IMR-90 (cell line): Measurements from ENCODE around the gene TCF12. TPM values are rescaled to one million over a fixed set of nuclear protein-coding genes. Genes with fewer than 3 reads are reported as not detected.
A peak's percentile ranks its signal among the peaks of the same experiment; 100 is the strongest.

Experiments used
- ATAC-seq: fragments of 200-7000 bp; cut with Tn5 transposase; 2 replicates; pipeline ENCODE4 v1.9.1; 2020; ENCODE audit warnings: low read depth, mild to moderate bottlenecking, moderate library complexity
- BruUV-seq: library from RNA; stranded (reverse); fragments of 400-500 nt; replicated peaks from 2 replicates; lab custom pipeline; 2021; lab: Mats Ljungman, UMichigan
- CTCF ChIA-PET: fragments of 300-600 bp; formaldehyde crosslinking; extraction: SDS; loops from one replicate; lab custom pipeline; 2021; ENCODE audit warnings: antibody characterized with exemption; lab: Yijun Ruan, JAX
- POLR2A ChIA-PET: fragments of 300-600 bp; sonication (Branson Sonifier 250); formaldehyde crosslinking; loops from one replicate; lab custom pipeline; 2022; ENCODE audit warnings: antibody characterized with exemption; ENCODE audit not compliant: unreplicated experiment; lab: Charles Lee
- DNase-seq: peaks from one replicate; pipeline ENCODE4 v3.0.0; 2013
- H2AFZ ChIP-seq: replicated peaks from 2 replicates; pipeline ENCODE3; 2013; ENCODE audit warnings: low read length, mild to moderate bottlenecking; ENCODE audit not compliant: poor library complexity
- H2AK5ac ChIP-seq: 2 replicates; pipeline ENCODE4 v1.6.1; 2013; ENCODE audit warnings: low read depth, low read length, inconsistent platforms
- H2AK9ac ChIP-seq: replicated peaks from 2 replicates; pipeline ENCODE3; 2013; ENCODE audit warnings: mild to moderate bottlenecking, low read depth, low read length, moderate library complexity; ENCODE audit not compliant: poor library complexity
- H2BK120ac ChIP-seq: 2 replicates; pipeline ENCODE4 v1.6.1; 2013; ENCODE audit warnings: low read depth, low read length, inconsistent platforms
- H2BK15ac ChIP-seq: 3 replicates; pipeline ENCODE4 v1.6.1; 2013; ENCODE audit warnings: low read depth, low read length, inconsistent platforms
- H2BK20ac ChIP-seq: 2 replicates; pipeline ENCODE4 v1.6.1; 2013; ENCODE audit warnings: low read depth, mild to moderate bottlenecking, inconsistent platforms, low read length, moderate library complexity
- H2BK5ac ChIP-seq: 2 replicates; pipeline ENCODE4 v1.6.1; 2013; ENCODE audit warnings: mild to moderate bottlenecking, low read depth, low read length, inconsistent platforms; ENCODE audit not compliant: poor library complexity, severe bottlenecking
- H3K14ac ChIP-seq: replicated peaks from 2 replicates; pipeline ENCODE4 v1.6.1; 2013; ENCODE audit warnings: low read depth, low read length, inconsistent platforms
- H3K18ac ChIP-seq: 2 replicates; pipeline ENCODE4 v1.6.1; 2013; ENCODE audit warnings: low read depth, low read length, control low read depth
- H3K23ac ChIP-seq: 2 replicates; pipeline ENCODE4 v1.6.1; 2013; ENCODE audit warnings: low read depth, low read length, inconsistent platforms
- H3K27ac ChIP-seq: 2 replicates; pipeline ENCODE4 v1.5.1; 2013; ENCODE audit warnings: mild to moderate bottlenecking, control low read depth, low read length; ENCODE audit not compliant: insufficient read depth
- H3K27me3 ChIP-seq: 2 replicates; pipeline ENCODE4 v1.6.1; 2013; ENCODE audit warnings: low read length; ENCODE audit not compliant: control insufficient read depth, insufficient read depth
- H3K36me3 ChIP-seq: 2 replicates; pipeline ENCODE4 v1.6.1; 2013; ENCODE audit warnings: low read length, mixed read lengths; ENCODE audit not compliant: control insufficient read depth, insufficient read depth
- H3K4ac ChIP-seq: 2 replicates; pipeline ENCODE4 v1.6.1; 2013; ENCODE audit warnings: low read depth, low read length, inconsistent platforms
- H3K4me1 ChIP-seq: 2 replicates; pipeline ENCODE4 v1.6.1; 2013; ENCODE audit warnings: low read length, mixed read lengths; ENCODE audit not compliant: control insufficient read depth, insufficient read depth
- H3K4me2 ChIP-seq: 2 replicates; pipeline ENCODE4 v1.6.1; 2013; ENCODE audit warnings: low read depth, mild to moderate bottlenecking, control low read depth, low read length, moderate library complexity
- H3K4me3 ChIP-seq: 2 replicates; pipeline ENCODE4 v1.5.1; 2013; ENCODE audit warnings: low read depth, mild to moderate bottlenecking, control low read depth, low read length, moderate library complexity; ENCODE audit not compliant: insufficient read depth
- H3K56ac ChIP-seq: 2 replicates; pipeline ENCODE4 v1.6.1; 2013; ENCODE audit warnings: low read length, inconsistent platforms; ENCODE audit not compliant: insufficient read depth; ENCODE audit errors: extremely low read depth
- H3K79me1 ChIP-seq, 2 experiments: 2 replicates each; pipeline ENCODE4 v1.6.1; 2013; ENCODE audit warnings: low read length in 2 of 2, inconsistent platforms in 1 of 2, low read depth in 1 of 2
- H3K9ac ChIP-seq: 2 replicates; pipeline ENCODE4 v1.6.1; 2013; ENCODE audit warnings: low read depth, low read length, control low read depth
- H3K9me1 ChIP-seq: 2 replicates; pipeline ENCODE4 v1.6.1; 2013; ENCODE audit warnings: low read length, inconsistent platforms; ENCODE audit not compliant: insufficient read depth
- H3K9me3 ChIP-seq: 2 replicates; pipeline ENCODE4 v1.6.1; 2013; ENCODE audit warnings: low read length; ENCODE audit not compliant: control insufficient read depth, insufficient read depth
- H4K20me1 ChIP-seq: 2 replicates; pipeline ENCODE4 v1.6.1; 2013; ENCODE audit warnings: low read length, inconsistent platforms; ENCODE audit not compliant: insufficient read depth
- H4K5ac ChIP-seq: 2 replicates; pipeline ENCODE4 v1.6.1; 2013; ENCODE audit warnings: mild to moderate bottlenecking, low read depth, low read length, control low read depth
- H4K8ac ChIP-seq, 2 experiments: 2 replicates each; pipeline ENCODE4 v1.6.1; 2013; ENCODE audit warnings: low read depth in 2 of 2, low read length in 2 of 2, control low read depth in 1 of 2, inconsistent platforms in 1 of 2
- H4K91ac ChIP-seq: 2 replicates; pipeline ENCODE4 v1.6.1; 2013; ENCODE audit warnings: low read depth, low read length, inconsistent platforms; ENCODE audit not compliant: insufficient read depth
- CHD1 ChIP-seq: IDR thresholded peaks from 2 replicates; pipeline ENCODE4 v1.6.1; 2012; ENCODE audit warnings: low read depth, low read length, improper control_type of control experiment
- MAZ ChIP-seq: IDR thresholded peaks from 2 replicates; pipeline ENCODE4 v1.6.1; 2012; ENCODE audit warnings: low read depth, mild to moderate bottlenecking, low read length, improper control_type of control experiment, moderate library complexity, borderline replicate concordance
- NFE2L2 ChIP-seq: fragments of 150-350 bp; IDR thresholded peaks from 2 replicates; pipeline ENCODE4 v1.6.1; 2016; ENCODE audit warnings: low read depth, mild to moderate bottlenecking, low read length
- POLR2A ChIP-seq: IDR thresholded peaks from 2 replicates; pipeline ENCODE4 v1.6.1; 2012; ENCODE audit warnings: mild to moderate bottlenecking, low read depth, low read length
- RAD21 ChIP-seq: IDR thresholded peaks from 2 replicates; pipeline ENCODE4 v1.6.1; 2012; ENCODE audit warnings: low read length, improper control_type of control experiment
- RCOR1 ChIP-seq: IDR thresholded peaks from 2 replicates; pipeline ENCODE4 v1.6.1; 2012; ENCODE audit warnings: mild to moderate bottlenecking, low read length, improper control_type of control experiment; ENCODE audit not compliant: insufficient replicate concordance
- SMC3 ChIP-seq: fragments of 150-350 bp; IDR thresholded peaks from 2 replicates; pipeline ENCODE4 v1.6.1; 2016; ENCODE audit warnings: low read depth, mild to moderate bottlenecking, antibody characterized with exemption, low read length, moderate library complexity
- WGBS, 2 experiments: methylation state at CpG; one replicate each; pipeline versions ENCODE4 v1.1.5 to v1.1.7; 2013; ENCODE audit warnings: missing lambda C conversion rate in 2 of 2; ENCODE audit not compliant: insufficient read length in 1 of 2; ENCODE audit errors: extremely low coverage in 2 of 2; 5-methylcytosine and 5-hydroxymethylcytosine counted together
- dilution Hi-C: fragments of 300-500 bp; cut with HindIII; formaldehyde crosslinking; loops from one replicate; pipeline ENCODE4 v1.14.3; 2018; ENCODE audit warnings: low sequenced_read_pairs; ENCODE audit not compliant: unreplicated experiment
- in situ Hi-C: fragments of 300-500 bp; cut with MboI; formaldehyde crosslinking; loops from 3 replicates; pipeline ENCODE4 v1.14.3; 2019; ENCODE audit warnings: low sequenced_read_pairs, inconsistent platforms, mixed read lengths
- intact Hi-C: fragments of 100-400 bp; cut with micrococcal nuclease; formaldehyde crosslinking; loops from 2 replicates; pipeline ENCODE4 v1.10.0; 2022
- polyA plus RNA-seq, 3 experiments: library from polyadenylated mRNA; depleted of rRNA; stranded (reverse); fragments of >200 nt; gene quantifications; 2 replicates each; pipeline ENCODE4 v1.2.3, GENCODE V29; 2012; ENCODE audit warnings: low replicate concordance in 1 of 3
- total RNA-seq: library from RNA; depleted of rRNA; stranded (reverse); fragments of >200 nt; gene quantifications from 2 replicates; pipeline ENCODE4 v1.2.3, GENCODE V29; 2012
- TF ChIP-seq, protein P1 (sequence below): conservative IDR thresholded peaks from 2 replicates; pipeline ENCODE4 v1.5.1; 2012; ENCODE audit warnings: mild to moderate bottlenecking, low read depth, low read length, improper control_type of control experiment
- TF ChIP-seq, protein P2 (sequence below): fragments of 150-350 bp; IDR thresholded peaks from 2 replicates; pipeline ENCODE4 v1.6.1; 2016; ENCODE audit warnings: low read depth, mild to moderate bottlenecking, low read length, moderate library complexity, borderline replicate concordance

TCF12 gene
- total and polyA plus RNA-seq, 2 of the 4 experiments (the other 2 are of a cell fraction): 79.4 to 160 TPM

DNA sequence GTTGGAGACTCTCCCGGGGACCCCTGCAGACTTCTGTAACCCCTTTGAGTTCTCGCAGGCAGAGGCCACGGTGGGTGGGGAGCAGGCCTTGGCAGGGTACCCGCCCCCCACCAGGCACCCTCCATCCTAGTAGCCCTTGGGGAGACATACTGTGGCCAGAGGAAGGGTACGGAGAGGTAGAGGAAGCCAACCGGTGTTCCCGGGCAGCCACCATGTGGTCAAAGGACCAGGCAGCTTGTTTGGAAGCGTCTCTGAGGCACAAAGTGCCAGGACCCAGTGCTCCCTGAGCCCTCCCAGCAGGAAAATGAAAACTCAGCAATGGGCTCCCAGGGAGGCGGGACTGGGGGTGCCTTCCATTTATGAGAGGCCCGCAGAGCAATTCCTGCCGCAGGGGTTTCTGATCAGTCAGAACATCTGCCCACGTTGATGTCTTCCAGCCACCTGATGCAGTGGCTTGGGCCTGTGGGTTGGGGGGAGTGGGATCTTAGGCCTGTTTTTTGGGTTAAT is 404.9 kb downstream of the TCF12 start:
- in situ Hi-C loops: no loop called here
- H3K9me3 ChIP-seq: no peaks in the 10 kb centered on the region
- H3K18ac ChIP-seq: no peak overlapping the region
- ATAC-seq (no peak), DNase-seq (no peak)
- TF ChIP-seq RCOR1 (no peak), CHD1 (no peak), MAZ (no peak), POLR2A (no peak), RAD21 (no peak), NFE2L2 (no peak), SMC3 (no peak)
- TF ChIP-seq, protein P1, sequence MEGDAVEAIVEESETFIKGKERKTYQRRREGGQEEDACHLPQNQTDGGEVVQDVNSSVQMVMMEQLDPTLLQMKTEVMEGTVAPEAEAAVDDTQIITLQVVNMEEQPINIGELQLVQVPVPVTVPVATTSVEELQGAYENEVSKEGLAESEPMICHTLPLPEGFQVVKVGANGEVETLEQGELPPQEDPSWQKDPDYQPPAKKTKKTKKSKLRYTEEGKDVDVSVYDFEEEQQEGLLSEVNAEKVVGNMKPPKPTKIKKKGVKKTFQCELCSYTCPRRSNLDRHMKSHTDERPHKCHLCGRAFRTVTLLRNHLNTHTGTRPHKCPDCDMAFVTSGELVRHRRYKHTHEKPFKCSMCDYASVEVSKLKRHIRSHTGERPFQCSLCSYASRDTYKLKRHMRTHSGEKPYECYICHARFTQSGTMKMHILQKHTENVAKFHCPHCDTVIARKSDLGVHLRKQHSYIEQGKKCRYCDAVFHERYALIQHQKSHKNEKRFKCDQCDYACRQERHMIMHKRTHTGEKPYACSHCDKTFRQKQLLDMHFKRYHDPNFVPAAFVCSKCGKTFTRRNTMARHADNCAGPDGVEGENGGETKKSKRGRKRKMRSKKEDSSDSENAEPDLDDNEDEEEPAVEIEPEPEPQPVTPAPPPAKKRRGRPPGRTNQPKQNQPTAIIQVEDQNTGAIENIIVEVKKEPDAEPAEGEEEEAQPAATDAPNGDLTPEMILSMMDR: no peak
- TF ChIP-seq, protein P2, sequence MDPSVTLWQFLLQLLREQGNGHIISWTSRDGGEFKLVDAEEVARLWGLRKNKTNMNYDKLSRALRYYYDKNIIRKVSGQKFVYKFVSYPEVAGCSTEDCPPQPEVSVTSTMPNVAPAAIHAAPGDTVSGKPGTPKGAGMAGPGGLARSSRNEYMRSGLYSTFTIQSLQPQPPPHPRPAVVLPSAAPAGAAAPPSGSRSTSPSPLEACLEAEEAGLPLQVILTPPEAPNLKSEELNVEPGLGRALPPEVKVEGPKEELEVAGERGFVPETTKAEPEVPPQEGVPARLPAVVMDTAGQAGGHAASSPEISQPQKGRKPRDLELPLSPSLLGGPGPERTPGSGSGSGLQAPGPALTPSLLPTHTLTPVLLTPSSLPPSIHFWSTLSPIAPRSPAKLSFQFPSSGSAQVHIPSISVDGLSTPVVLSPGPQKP: no peak
- dilution Hi-C loops: no loop called here
- 0 out of 2 replicates have a peak overlapping the region, but pooled peaks have one; percentile 34 for H3K23ac ChIP-seq
- no peak overlapping the region for H3K4me2 ChIP-seq
- H2BK5ac ChIP-seq: peak overlapping the region; percentile 67
- H3K56ac ChIP-seq: no peak overlapping the region
- H3K27ac ChIP-seq: no peak overlapping the region
- H3K14ac ChIP-seq: peak overlapping the region; percentile 45; the same call in 1 of the 2 replicates
- no TSS peak for BruUV-seq
- ChIA-PET CTCF (interaction anchor here (0.5 kb wide), 1 partner anchor 52 kb away, joined by 5 read pairs; no protein-coding TSS in a partner anchor), POLR2A (no interaction called here)
- H2BK15ac ChIP-seq: peak overlapping the region; percentile 58; the same call in 1 of the 3 replicates
- 90% methylated on average over 2 of the region's 12 CpGs; no CpG with 5 or more reads in 1 of the 2 experiments for WGBS, 2 experiments
- H3K36me3 ChIP-seq: no peaks in the 10 kb centered on the region
- H2AK9ac ChIP-seq: peak overlapping the region; percentile 90
- H3K27me3 ChIP-seq: no peaks in the 10 kb centered on the region
- H3K4ac ChIP-seq: peak overlapping the region; percentile 66
- no peaks in the 10 kb centered on the region for H3K79me1 ChIP-seq
- H3K9me1 ChIP-seq: peaks cover 9% of the 10 kb centered on the region
- H3K9ac ChIP-seq: no peak overlapping the region
- no peak overlapping the region for H3K4me3 ChIP-seq
- intact Hi-C loops: no loop called here
- peak overlapping the region; percentile 58 for H4K91ac ChIP-seq
- peaks cover 5% of the 10 kb centered on the region for H3K4me1 ChIP-seq
- H2BK20ac ChIP-seq: no peak overlapping the region
- peak overlapping the region; percentile 7 for H2AK5ac ChIP-seq
- H4K8ac ChIP-seq: peak overlapping the region; percentile 43 to 82; a peak in 3 of 4 replicates
- H2AFZ ChIP-seq: peak overlapping the region; percentile 84
- peak overlapping the region; percentile 75; the same call in 1 of the 2 replicates for H2BK120ac ChIP-seq
- H4K5ac ChIP-seq: 0 out of 2 replicates have a peak overlapping the region, but pooled peaks have one; percentile 43
- H4K20me1 ChIP-seq: no peaks in the 10 kb centered on the region
